DND-41 (cell line): ENCODE results near the gene CA11.
"Not testable (repeated sequence)": the region's sequence is repeated elsewhere in the genome, so short reads cannot be mapped to it uniquely, and the experiment has no call there.

Experiments
- ATAC-seq: fragments of 200-7000 bp; cut with Tn5 transposase; 3 replicates; pipeline ENCODE4 v1.9.1; 2021; ENCODE audit warnings: low read depth; ENCODE audit not compliant: insufficient read depth
- DNase-seq: peaks from one replicate; pipeline ENCODE4 v3.0.0-alpha.2; 2020
- H2AFZ ChIP-seq: 2 replicates; pipeline ENCODE4 v1.6.0; 2012; ENCODE audit warnings: low read depth, low read length
- H3K27ac ChIP-seq: 2 replicates; pipeline ENCODE4 v1.5.1; 2012; ENCODE audit warnings: low read length, inconsistent platforms
- H3K27me3 ChIP-seq: fragments of 200-600 bp; sonication (generic); 2 replicates; pipeline ENCODE4 v1.6.0; 2012; ENCODE audit warnings: low read length, mild to moderate bottlenecking, inconsistent platforms; ENCODE audit not compliant: insufficient read depth, poor library complexity
- H3K36me3 ChIP-seq: 2 replicates; pipeline ENCODE4 v1.5.1; 2012; ENCODE audit warnings: low read length, inconsistent platforms; ENCODE audit not compliant: insufficient read depth
- H3K4me1 ChIP-seq: 2 replicates; pipeline ENCODE4 v1.5.1; 2012; ENCODE audit warnings: mild to moderate bottlenecking, low read length; ENCODE audit not compliant: insufficient read depth
- H3K4me2 ChIP-seq: 2 replicates; pipeline ENCODE4 v1.6.0; 2012; ENCODE audit warnings: mild to moderate bottlenecking, moderate library complexity, low read length, inconsistent platforms; ENCODE audit not compliant: insufficient read depth
- H3K4me3 ChIP-seq, 2 experiments: fragments of 200-600 bp in 1 of 2; shearing (Covaris generic) in 1 of 2; 2 replicates each; pipeline ENCODE4 v1.5.1; 2012 to 2016; ENCODE audit warnings: inconsistent platforms in 2 of 2, low read length in 2 of 2, mild to moderate bottlenecking in 2 of 2, low read depth in 1 of 2, moderate library complexity in 1 of 2
- H3K79me2 ChIP-seq: 2 replicates; pipeline ENCODE4 v1.6.0; 2012; ENCODE audit warnings: low read length, inconsistent platforms; ENCODE audit not compliant: insufficient read depth
- H3K9ac ChIP-seq: 2 replicates; pipeline ENCODE4 v1.6.0; 2012; ENCODE audit warnings: low read depth, mild to moderate bottlenecking, inconsistent platforms, low read length, moderate library complexity
- H3K9me3 ChIP-seq: 2 replicates; pipeline ENCODE4 v1.5.1; 2012; ENCODE audit warnings: low read length, moderate library complexity, mild to moderate bottlenecking, inconsistent platforms; ENCODE audit not compliant: insufficient read depth, severe bottlenecking
- H4K20me1 ChIP-seq: 2 replicates; pipeline ENCODE4 v1.6.0; 2012; ENCODE audit warnings: low read length; ENCODE audit not compliant: insufficient read depth
- EZH2 ChIP-seq: IDR thresholded peaks from 3 replicates; pipeline ENCODE4 v1.6.1; 2012; ENCODE audit warnings: borderline replicate concordance, low read depth, mild to moderate bottlenecking, moderate library complexity, low read length, inconsistent platforms; ENCODE audit not compliant: severe bottlenecking
- TF ChIP-seq, protein P1 (sequence below): IDR thresholded peaks from 2 replicates; pipeline ENCODE4 v1.5.1; 2012; ENCODE audit warnings: borderline replicate concordance, low read length, moderate library complexity, mild to moderate bottlenecking; ENCODE audit not compliant: poor library complexity, severe bottlenecking; ENCODE audit errors: extremely low read depth

Gene CA11

DNA sequence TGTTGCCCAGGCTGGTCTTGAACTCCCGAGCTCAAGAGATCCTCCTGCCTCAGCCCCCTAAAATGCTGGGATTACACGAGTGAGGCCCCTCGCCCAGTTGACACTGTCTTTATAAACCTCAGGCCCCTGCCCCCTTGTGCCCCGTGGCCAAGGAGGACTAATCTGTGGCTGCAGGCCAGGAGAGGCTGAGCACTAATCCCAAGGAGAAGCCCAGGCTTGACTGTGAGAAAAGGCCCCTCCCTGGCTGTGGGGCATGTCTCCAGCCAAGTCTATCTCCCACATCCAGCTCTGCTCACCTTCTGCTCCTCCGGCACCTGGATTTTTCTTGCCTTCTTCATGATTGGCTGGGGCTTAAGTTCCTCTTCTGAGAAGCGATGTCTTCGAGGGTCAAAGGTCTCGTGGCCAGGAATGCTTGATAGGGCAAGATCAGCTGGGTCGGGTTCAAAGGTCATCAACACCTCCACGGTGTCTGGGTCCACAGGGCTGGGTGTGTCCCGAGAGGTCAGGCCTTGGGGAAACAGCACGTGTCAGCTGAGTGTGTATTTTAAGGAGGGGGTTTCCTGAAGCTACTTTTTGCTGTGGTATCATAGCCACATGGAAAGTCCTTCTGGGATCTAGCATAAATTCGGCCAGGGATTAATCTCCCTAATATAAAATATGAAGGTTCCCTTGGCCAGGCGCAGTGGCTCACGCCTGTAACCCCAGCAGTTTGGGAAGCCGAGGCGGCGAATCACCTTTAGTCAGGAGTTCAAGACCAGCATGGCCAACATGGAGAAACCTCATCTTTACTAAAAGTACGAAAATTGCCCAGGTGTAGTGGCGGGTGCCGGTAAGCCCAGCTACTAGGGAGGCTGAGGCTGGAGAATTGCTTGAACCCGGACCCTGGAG lies 12.6 kb downstream of the CA11 start:
- no peaks in the 10 kb centered on the region for H3K9me3 ChIP-seq
- H3K4me1 ChIP-seq: peaks cover 49% of the 10 kb centered on the region
- peak overlapping the region; percentile 85 for H3K4me2 ChIP-seq
- TF ChIP-seq EZH2: no peak
- TF ChIP-seq, protein P1, sequence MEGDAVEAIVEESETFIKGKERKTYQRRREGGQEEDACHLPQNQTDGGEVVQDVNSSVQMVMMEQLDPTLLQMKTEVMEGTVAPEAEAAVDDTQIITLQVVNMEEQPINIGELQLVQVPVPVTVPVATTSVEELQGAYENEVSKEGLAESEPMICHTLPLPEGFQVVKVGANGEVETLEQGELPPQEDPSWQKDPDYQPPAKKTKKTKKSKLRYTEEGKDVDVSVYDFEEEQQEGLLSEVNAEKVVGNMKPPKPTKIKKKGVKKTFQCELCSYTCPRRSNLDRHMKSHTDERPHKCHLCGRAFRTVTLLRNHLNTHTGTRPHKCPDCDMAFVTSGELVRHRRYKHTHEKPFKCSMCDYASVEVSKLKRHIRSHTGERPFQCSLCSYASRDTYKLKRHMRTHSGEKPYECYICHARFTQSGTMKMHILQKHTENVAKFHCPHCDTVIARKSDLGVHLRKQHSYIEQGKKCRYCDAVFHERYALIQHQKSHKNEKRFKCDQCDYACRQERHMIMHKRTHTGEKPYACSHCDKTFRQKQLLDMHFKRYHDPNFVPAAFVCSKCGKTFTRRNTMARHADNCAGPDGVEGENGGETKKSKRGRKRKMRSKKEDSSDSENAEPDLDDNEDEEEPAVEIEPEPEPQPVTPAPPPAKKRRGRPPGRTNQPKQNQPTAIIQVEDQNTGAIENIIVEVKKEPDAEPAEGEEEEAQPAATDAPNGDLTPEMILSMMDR: no peak
- H3K79me2 ChIP-seq: peaks cover 18% of the 10 kb centered on the region
- peak overlapping the region; percentile 93 for H3K9ac ChIP-seq
- H3K36me3 ChIP-seq: peaks cover 44% of the 10 kb centered on the region
- H3K4me3 ChIP-seq: peak overlapping the region in 1 of 2 experiments; percentile 87; a peak in 2 of 4 replicates
- peak overlapping the region; percentile 82 for H3K27ac ChIP-seq
- DNase-seq (peak; percentile 9), ATAC-seq (no peak)
- H3K27me3 ChIP-seq: no peaks in the 10 kb centered on the region
- no peak overlapping the region for H2AFZ ChIP-seq
- peaks cover 11% of the 10 kb centered on the region for H4K20me1 ChIP-seq

DNA sequence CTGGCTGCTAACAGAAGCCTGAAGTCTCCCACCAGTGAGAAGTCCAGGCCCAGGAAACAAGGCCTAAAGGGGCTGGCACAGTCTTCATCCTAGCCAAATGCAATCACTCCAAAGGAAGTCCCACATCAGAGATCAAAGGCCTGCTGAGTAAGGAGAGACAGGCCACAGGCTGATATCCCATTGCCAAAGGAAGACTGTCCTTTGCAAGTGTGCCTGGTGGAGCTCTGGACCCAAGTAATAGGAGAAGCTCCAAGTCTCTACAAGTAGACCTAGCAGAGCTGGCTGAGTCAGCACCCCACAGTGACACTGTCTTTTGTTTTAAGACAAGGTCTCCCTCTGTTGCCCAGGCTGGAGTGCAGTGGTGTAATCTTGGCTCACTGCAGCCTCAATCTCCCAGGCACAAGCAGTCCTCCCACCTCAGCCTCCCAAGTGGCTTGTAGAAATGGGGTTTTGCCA lies 13.3 kb downstream of the CA11 start:
- peaks cover 11% of the 10 kb centered on the region for H4K20me1 ChIP-seq
- no peak overlapping the region for H3K4me3 ChIP-seq
- peaks cover 18% of the 10 kb centered on the region for H3K79me2 ChIP-seq
- 0 out of 2 replicates have a peak overlapping the region, but pooled peaks have one; percentile 85 for H3K4me2 ChIP-seq
- H3K36me3 ChIP-seq: peaks cover 51% of the 10 kb centered on the region
- TF ChIP-seq, protein P1: no peak
- no peak for TF ChIP-seq EZH2
- DNase-seq (no peak), ATAC-seq (no peak)
- no peaks in the 10 kb centered on the region for H3K9me3 ChIP-seq
- no peak overlapping the region for H2AFZ ChIP-seq
- peaks cover 44% of the 10 kb centered on the region for H3K4me1 ChIP-seq
- H3K9ac ChIP-seq: peak overlapping the region; percentile 14; the same call in 1 of the 2 replicates
- H3K27me3 ChIP-seq: no peaks in the 10 kb centered on the region
- peak overlapping the region; percentile 82 for H3K27ac ChIP-seq

DNA sequence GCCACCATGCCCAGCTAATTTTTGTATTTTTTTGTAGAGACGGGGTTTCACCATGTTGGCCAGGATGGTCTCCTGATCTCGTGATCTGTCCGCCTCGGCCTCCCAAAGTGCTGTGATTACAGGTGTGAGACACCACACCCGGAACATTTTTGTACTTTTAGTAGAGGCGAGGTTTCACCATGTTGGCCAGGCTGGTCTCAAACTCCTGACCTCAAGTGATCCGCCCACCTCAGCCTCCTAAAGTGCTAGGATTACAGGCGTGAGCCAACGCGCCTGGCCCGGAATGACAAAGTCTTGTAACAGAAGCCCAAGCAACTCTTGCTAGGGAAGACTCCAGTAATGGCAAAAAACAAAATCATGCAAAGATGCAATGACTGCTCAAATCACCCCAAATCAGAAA lies 13.7 kb downstream of the CA11 start:
- not testable (repeated sequence) for H3K4me2 ChIP-seq, H3K9me3 ChIP-seq, H3K4me3 ChIP-seq, ATAC-seq, H2AFZ ChIP-seq, DNase-seq, H3K9ac ChIP-seq, H3K27me3 ChIP-seq
- Histone ChIP-seq H3K27ac (peak overlapping the region; percentile 82), H4K20me1 (peaks cover 11% of the 10 kb centered on the region), H3K4me1 (peaks cover 43% of the 10 kb centered on the region), H3K79me2 (peaks cover 18% of the 10 kb centered on the region), H3K36me3 (peaks cover 54% of the 10 kb centered on the region)

DNA sequence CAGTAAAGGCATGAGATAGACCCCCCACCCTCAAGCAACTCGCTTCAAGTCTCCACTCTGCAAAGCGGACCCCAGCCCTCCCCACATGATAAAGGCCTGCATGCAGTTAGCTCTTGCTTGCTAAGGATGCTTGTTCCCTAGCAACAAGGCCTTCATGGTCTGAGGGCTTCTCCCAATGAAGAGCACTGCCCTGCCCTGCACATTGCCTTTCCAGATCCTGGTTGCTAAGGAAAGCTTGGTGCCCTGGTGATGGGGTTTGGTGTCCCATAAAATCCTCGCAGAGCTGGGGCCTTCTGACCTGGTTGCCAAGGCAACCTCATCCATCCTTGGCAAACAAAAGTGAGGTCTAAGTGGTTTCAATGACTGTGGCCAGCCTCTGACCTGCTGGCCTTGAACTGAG lies 14.8 kb downstream of the CA11 start:
- TF ChIP-seq, protein P1: no peak
- TF ChIP-seq EZH2: no peak
- ATAC-seq (no peak), DNase-seq (peak; percentile 8)
- Histone ChIP-seq H3K4me2 (no peak overlapping the region), H3K27ac (no peak overlapping the region), H3K9me3 (no peaks in the 10 kb centered on the region), H3K36me3 (peaks cover 61% of the 10 kb centered on the region), H4K20me1 (peaks cover 8% of the 10 kb centered on the region), H3K27me3 (no peaks in the 10 kb centered on the region), H3K4me1 (peaks cover 35% of the 10 kb centered on the region), H3K79me2 (peaks cover 15% of the 10 kb centered on the region), H2AFZ (no peak overlapping the region), H3K4me3 (no peak overlapping the region), H3K9ac (no peak overlapping the region)
